Adrenal gland (tissue), 12 donors: Measurements from ENCODE around the gene CTNS. TPM values are rescaled to one million over a fixed set of nuclear protein-coding genes. Genes with fewer than 3 reads are reported as not detected.

ENCODE experiments used
- DNase-seq, 7 donors: peaks; one replicate each; pipeline ENCODE4 v3.0.0-alpha.2; 2019 to 2020
- H3K27ac ChIP-seq, 5 donors: fragments of 200-600 bp; sonication (generic) in 4 of 5; 1 replicate in 3 of 5; 2 replicates in 2 of 5; pipeline versions ENCODE4 v1.5.1 to v1.8.0; 2016 to 2020; ENCODE audit warnings: mild to moderate bottlenecking in 1 of 5
- H3K27me3 ChIP-seq: fragments of 200-600 bp; 2 replicates; pipeline ENCODE4 v1.8.0; 2021
- H3K36me3 ChIP-seq, 2 donors: fragments of 200-600 bp; replicated peaks in 1 of 2; 1 replicate in 1 of 2; 2 replicates in 1 of 2; pipeline versions ENCODE4 v1.5.1 to v1.8.0; 2018 to 2022
- H3K4me1 ChIP-seq, 2 donors: fragments of 200-600 bp; replicated peaks in 1 of 2; 1 replicate in 1 of 2; 2 replicates in 1 of 2; pipeline versions ENCODE4 v1.5.1 to v1.8.0; 2018 to 2021
- H3K4me3 ChIP-seq, 4 donors: fragments of 200-600 bp; sonication (generic) in 3 of 4; one replicate each; pipeline ENCODE4 v1.5.1; 2016 to 2018
- H3K9me3 ChIP-seq, 3 donors: fragments of 200-600 bp; sonication (generic) in 1 of 3; replicated peaks in 1 of 3; 1 replicate in 2 of 3; 2 replicates in 1 of 3; pipeline versions ENCODE4 v1.5.1 to v1.8.0; 2016 to 2021
- POLR2A ChIP-seq, 2 donors: fragments of 450-650 bp; IDR thresholded peaks; one replicate each; pipeline ENCODE4 v1.6.1; 2017; ENCODE audit warnings: antibody characterized with exemption in 2 of 2, mild to moderate bottlenecking in 2 of 2, moderate library complexity in 1 of 2
- WGBS, 4 donors: extraction: QIAGEN DNeasy Blood & Tissue Kit in 2 of 4; methylation state at CpG; one replicate each; pipeline versions ENCODE4 v1.1.5 to v1.1.7; 2013 to 2017; 5-methylcytosine and 5-hydroxymethylcytosine counted together
- intact Hi-C, 2 donors: fragments of 100-400 bp; cut with DNase I; formaldehyde crosslinking; loops; one replicate each; pipeline versions ENCODE4 v1.14.1 to v1.15.0; 2022 to 2023
- polyA plus RNA-seq, 3 donors: library from polyadenylated mRNA; stranded (reverse); fragments of 200-250 nt in 2 of 3; fragments of 350-450 nt in 1 of 3; fragmentation: Illumina TruSeq in 1 of 3; extraction: RNeasy Lipid Tissue Mini Kit (QIAGEN cat#74804) in 1 of 3; gene quantifications; one replicate each; pipeline ENCODE4 v1.2.3, GENCODE V29; 2013 to 2014
- total RNA-seq, 9 donors: library from RNA; depleted of rRNA in 4 of 9; stranded (reverse); fragments of >200 nt in 4 of 9; fragments of 120-200 nt in 1 of 9; fragmentation: NEBNext Ultra II Directional in 1 of 9; extraction: Animal tissue kit (Norgen Biotek cat#: 25700) in 1 of 9; gene quantifications; one replicate each; pipeline versions ENCODE4 v1.1.0 to v1.2.4, GENCODE V29; 2013 to 2023
- TF ChIP-seq, protein P1 (sequence below), 6 experiments: fragments of 450-650 bp in 4 of 6; fragments of 200-600 bp in 2 of 6; sonication (generic) in 1 of 6; IDR thresholded peaks; 1 replicate in 5 of 6; 2 replicates in 1 of 6; pipeline versions ENCODE4 v1.5.1 to v1.8.0; 2016 to 2021; ENCODE audit warnings: antibody characterized with exemption in 6 of 6, mild to moderate bottlenecking in 2 of 6, moderate library complexity in 1 of 6
- donor health status: healthy with polysubstance abuse.
- donor health status: Bipolar disorder and iron deficiency.
- donor health status: DM: yes; HTN: yes; CAD: no.
- donor health status: DM: no; HTN: no; CAD: no.
- donor health status: DM: no; HTN: no; CAD: no.
- donor health status: DM: yes; HTN: yes; CAD: no.

CTNS gene
- total and polyA plus RNA-seq, 12 donors = 11.5 to 74.8 (median 29.6) TPM

DNA sequence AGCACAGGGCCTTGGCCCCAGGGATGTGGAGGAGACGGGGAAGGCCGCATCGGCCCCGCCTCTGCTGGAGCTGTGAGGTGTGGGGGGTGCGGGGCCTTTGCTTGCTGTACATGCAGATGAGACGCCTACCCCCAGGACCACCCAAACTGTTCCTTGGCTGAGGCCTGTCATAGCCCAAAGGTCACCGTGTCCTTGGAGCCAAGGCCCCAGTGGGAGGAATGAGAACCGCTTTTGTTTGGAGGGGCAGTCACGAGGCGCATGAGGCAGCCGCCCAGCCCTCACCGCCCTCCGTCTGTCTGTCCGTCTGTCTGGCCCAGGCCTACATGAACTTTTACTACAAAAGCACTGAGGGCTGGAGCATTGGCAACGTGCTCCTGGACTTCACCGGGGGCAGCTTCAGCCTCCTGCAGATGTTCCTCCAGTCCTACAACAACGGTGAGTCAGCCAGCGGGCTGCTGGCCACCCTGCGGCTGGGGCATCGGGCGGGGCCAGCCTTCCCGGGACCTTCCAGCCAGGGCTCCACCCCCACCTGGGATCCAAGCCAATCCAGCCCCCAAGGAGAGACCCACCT lies 23.1 kb downstream of the CTNS start:
- intact Hi-C loops = no loop called here
- Histone ChIP-seq H3K36me3 (peaks cover 0 to 26% of the 10 kb centered on the region in 2 donors), H3K27ac (peak overlapping the region; percentile 22 to 94 (median 89)), H3K4me1 (peaks cover 26 to 40% of the 10 kb centered on the region in 2 donors), H3K27me3 (no peaks in the 10 kb centered on the region), H3K4me3 (no peak overlapping the region), H3K9me3 (no peaks in the 10 kb centered on the region)
- TF ChIP-seq POLR2A (IDR thresholded peaks at IDR 0.05) = peak in 1 of 2 donors; percentile 51
- TF ChIP-seq, protein P1, sequence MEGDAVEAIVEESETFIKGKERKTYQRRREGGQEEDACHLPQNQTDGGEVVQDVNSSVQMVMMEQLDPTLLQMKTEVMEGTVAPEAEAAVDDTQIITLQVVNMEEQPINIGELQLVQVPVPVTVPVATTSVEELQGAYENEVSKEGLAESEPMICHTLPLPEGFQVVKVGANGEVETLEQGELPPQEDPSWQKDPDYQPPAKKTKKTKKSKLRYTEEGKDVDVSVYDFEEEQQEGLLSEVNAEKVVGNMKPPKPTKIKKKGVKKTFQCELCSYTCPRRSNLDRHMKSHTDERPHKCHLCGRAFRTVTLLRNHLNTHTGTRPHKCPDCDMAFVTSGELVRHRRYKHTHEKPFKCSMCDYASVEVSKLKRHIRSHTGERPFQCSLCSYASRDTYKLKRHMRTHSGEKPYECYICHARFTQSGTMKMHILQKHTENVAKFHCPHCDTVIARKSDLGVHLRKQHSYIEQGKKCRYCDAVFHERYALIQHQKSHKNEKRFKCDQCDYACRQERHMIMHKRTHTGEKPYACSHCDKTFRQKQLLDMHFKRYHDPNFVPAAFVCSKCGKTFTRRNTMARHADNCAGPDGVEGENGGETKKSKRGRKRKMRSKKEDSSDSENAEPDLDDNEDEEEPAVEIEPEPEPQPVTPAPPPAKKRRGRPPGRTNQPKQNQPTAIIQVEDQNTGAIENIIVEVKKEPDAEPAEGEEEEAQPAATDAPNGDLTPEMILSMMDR (IDR thresholded peaks at IDR 0.05) = peak in 3 of 6 experiments; percentile 23 to 44 (median 42)
- 28 to 39% (median 31%) methylated on average over 8 to 22 of the region's 22 CpGs for WGBS, 4 donors
- DNase-seq = peak; percentile 83 to 94 (median 92)

DNA sequence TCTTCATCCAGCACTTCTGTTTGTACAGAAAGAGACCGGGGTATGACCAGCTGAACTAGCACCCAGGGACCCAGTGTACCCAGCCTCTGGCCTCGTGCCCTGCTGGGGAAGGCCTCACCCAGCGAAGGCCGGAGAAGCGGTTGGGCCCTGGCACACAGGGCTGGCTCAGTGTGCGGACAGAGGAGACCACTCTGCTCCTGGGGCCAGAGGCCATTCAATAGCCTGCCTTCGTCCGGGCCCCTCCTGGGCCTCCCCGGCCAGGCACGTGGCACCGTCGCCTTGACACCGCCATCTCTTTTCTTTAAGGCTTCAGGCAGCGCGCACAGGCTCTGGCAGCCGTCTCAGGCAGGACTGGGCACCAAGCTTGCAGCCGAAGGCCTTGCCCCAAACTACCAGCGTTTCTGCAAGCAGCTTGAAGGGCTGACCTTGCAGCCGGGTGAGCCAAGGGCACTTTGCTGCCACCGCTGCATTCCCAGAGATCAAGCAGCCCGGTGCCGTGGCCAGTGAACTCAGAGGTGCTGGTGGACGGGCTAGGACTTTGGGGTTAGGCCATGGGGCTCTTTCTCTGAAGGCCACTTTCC lies 23.8 kb downstream of the CTNS start:
- Histone ChIP-seq H3K4me1 (peaks cover 26 to 40% of the 10 kb centered on the region in 2 donors), H3K9me3 (no peaks in the 10 kb centered on the region), H3K27ac (peak overlapping the region; percentile 22 to 94 (median 89)), H3K27me3 (no peaks in the 10 kb centered on the region), H3K4me3 (no peak overlapping the region), H3K36me3 (peaks cover 0 to 26% of the 10 kb centered on the region in 2 donors)
- peak; percentile 67 to 94 (median 87) for DNase-seq
- intact Hi-C loops = no loop called here
- peak; percentile 30 to 38 for TF ChIP-seq POLR2A (IDR thresholded peaks at IDR 0.05)
- TF ChIP-seq, protein P1 (IDR thresholded peaks at IDR 0.05) = no peak
- 49 to 74% (median 55%) methylated on average over 5 to 23 of the region's 23 CpGs for WGBS, 4 donors

DNA sequence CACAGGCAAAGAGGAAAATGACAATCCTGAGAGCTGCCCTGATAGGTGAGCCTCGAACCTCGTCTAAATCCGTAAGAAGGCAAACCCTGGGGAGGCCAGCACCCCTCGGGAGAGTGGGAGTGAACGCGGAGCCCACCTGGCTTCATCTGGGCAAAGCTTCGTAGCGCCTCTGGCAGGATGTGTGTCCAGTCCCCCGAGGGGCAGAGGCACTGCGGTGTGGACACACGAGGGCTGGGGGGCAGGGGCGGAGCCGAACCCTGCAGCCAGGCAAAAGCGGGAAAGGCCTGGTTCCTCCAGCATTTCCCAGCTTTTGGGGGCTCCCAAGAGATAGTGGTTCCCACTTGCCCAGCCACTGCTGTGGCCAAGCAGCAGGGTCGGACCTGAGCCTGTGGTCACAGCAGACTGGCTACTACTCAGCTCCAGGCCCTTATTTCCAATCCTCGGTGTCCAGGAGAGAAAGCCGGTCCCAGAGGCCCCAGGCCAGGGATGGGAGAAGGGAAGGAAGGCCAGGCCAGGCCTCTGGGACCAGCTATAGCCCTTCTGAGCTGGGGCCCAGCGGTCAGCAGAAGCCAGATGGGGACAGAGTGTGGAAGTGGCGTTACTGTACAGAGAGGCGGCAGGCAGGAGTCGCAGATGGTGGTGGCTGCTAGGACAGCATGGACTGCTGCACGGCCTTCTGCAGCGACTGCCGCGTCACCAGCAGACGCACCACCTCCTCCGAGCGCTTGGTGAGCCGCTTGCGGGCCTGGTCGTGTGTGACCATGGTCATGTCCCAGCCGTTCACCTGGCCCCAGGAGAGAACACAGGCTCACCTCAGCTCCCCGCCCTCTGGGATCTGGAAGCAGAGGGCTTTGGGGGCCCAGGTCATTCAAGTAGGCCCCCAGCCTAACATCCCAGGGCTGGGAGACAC lies 26.8 kb downstream of the CTNS start:
- peaks cover 39 to 56% of the 10 kb centered on the region in 2 donors for H3K4me1 ChIP-seq
- H3K27me3 ChIP-seq = no peaks in the 10 kb centered on the region
- TF ChIP-seq POLR2A (IDR thresholded peaks at IDR 0.05) = no peak
- TF ChIP-seq, protein P1 (IDR thresholded peaks at IDR 0.05) = no peak
- H3K27ac ChIP-seq = no peak overlapping the region
- DNase-seq = no peak
- H3K36me3 ChIP-seq = peaks cover 0 to 26% of the 10 kb centered on the region in 2 donors
- H3K9me3 ChIP-seq = no peaks in the 10 kb centered on the region
- 86 to 92% (median 90%) methylated on average over 21 to 33 of the region's 33 CpGs for WGBS, 4 donors
- no peak overlapping the region for H3K4me3 ChIP-seq
- intact Hi-C loops = no loop called here

DNA sequence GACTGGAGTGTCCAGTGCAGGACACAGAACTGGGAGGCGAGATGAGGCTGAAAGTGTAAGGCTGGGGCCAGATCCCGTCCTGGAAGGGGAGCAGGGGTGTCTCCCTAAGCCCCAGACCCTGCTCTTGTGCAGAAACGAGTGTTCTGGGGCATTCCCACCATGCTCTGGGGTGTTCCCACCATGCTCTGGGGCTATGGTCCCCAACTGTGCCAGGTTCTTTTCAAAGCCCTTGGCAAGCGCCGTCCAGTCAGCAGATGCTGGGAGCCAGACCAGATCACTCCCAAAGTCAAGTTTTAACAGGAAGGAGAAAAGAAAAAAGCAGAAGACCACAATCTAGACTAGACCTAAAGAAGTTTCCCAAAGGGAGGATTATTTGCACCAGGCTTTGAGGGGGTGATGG lies 29.3 kb downstream of the CTNS start:
- TF ChIP-seq, protein P1 (IDR thresholded peaks at IDR 0.05) = no peak
- TF ChIP-seq POLR2A (IDR thresholded peaks at IDR 0.05) = no peak
- Histone ChIP-seq H3K27ac (peak overlapping the region in 3 of 5 donors; percentile 19 to 93 (median 71)), H3K27me3 (no peaks in the 10 kb centered on the region), H3K4me3 (no peak overlapping the region), H3K36me3 (peaks cover 0 to 32% of the 10 kb centered on the region in 2 donors), H3K4me1 (peaks cover 27 to 39% of the 10 kb centered on the region in 2 donors), H3K9me3 (no peaks in the 10 kb centered on the region)
- intact Hi-C loops = no loop called here
- WGBS, 4 donors = 69 to 96% (median 71%) methylated on average over 4 to 5 of the region's 5 CpGs
- peak in 1 of 7 donors; percentile 43 for DNase-seq
